B cell (primary cell): Measurements from ENCODE around the gene TNFAIP1. TPM values are rescaled to one million over a fixed set of nuclear protein-coding genes. Genes with fewer than 3 reads are reported as not detected.

ENCODE experiments used
- ATAC-seq: fragments of 200-7000 bp; cut with Tn5 transposase; one replicate; pipeline ENCODE4 v1.10.0; 2021; ENCODE audit warnings: low read depth, mild to moderate bottlenecking, moderate number of reproducible peaks, moderate library complexity
- CTCF ChIA-PET: fragments of 350-600 bp; sonication (Branson Sonifier 250); formaldehyde crosslinking; loops from one replicate; lab custom pipeline; 2021; ENCODE audit warnings: antibody characterized with exemption, inconsistent platforms; lab: Charles Lee
- POLR2A ChIA-PET: fragments of 350-600 bp; sonication (Branson Sonifier 250); formaldehyde crosslinking; loops from one replicate; lab custom pipeline; 2021; ENCODE audit warnings: antibody characterized with exemption; lab: Charles Lee
- DNase-seq: peaks from one replicate; pipeline ENCODE4 v3.0.0; 2013
- H2AFZ ChIP-seq: 2 replicates; pipeline ENCODE4 v1.6.1; 2012; ENCODE audit warnings: mild to moderate bottlenecking, low read depth, low read length; ENCODE audit not compliant: insufficient read depth, poor library complexity, severe bottlenecking
- H3K27ac ChIP-seq, 2 donors: 1 replicate in 1 of 2; 2 replicates in 1 of 2; pipeline ENCODE4 v1.5.1; 2012 to 2013; ENCODE audit warnings: low read length in 2 of 2, mild to moderate bottlenecking in 2 of 2, moderate library complexity in 1 of 2
- H3K27me3 ChIP-seq, 4 experiments: fragments of 200-600 bp in 1 of 4; sonication (generic) in 1 of 4; replicated peaks in 1 of 4; 1 replicate in 2 of 4; 2 replicates in 2 of 4; pipeline versions ENCODE4 v1.6.1 to v1.7.0; 2013 to 2016; ENCODE audit warnings: low read length in 3 of 4, mild to moderate bottlenecking in 2 of 4, mixed read lengths in 1 of 4, moderate library complexity in 1 of 4; ENCODE audit not compliant: insufficient read depth in 4 of 4, control insufficient read depth in 3 of 4; ENCODE audit errors: control extremely low read depth in 1 of 4
- H3K36me3 ChIP-seq, 2 experiments: replicated peaks in 1 of 2; 1 replicate in 1 of 2; 2 replicates in 1 of 2; pipeline versions ENCODE4 v1.6.1 to v1.7.1; 2013; ENCODE audit warnings: low read length in 1 of 2; ENCODE audit not compliant: insufficient read depth in 2 of 2, control insufficient read depth in 1 of 2; ENCODE audit errors: control extremely low read depth in 1 of 2, extremely low read depth in 1 of 2
- H3K4me1 ChIP-seq, 2 donors: fragments of 200-600 bp in 1 of 2; sonication (generic) in 1 of 2; 1 replicate in 1 of 2; 2 replicates in 1 of 2; pipeline versions ENCODE4 v1.5.1 to v1.6.1; 2013 to 2017; ENCODE audit warnings: low read length in 2 of 2; ENCODE audit not compliant: control insufficient read depth in 2 of 2, insufficient read depth in 2 of 2
- H3K4me2 ChIP-seq: replicated peaks from 2 replicates; pipeline ENCODE3; 2012; ENCODE audit warnings: mild to moderate bottlenecking, low read depth, low read length; ENCODE audit not compliant: poor library complexity, severe bottlenecking
- H3K4me3 ChIP-seq, 5 experiments: fragments of 200-600 bp in 1 of 5; sonication (generic) in 1 of 5; 1 replicate in 3 of 5; 2 replicates in 2 of 5; pipeline versions ENCODE4 v1.5.1 to v1.7.0; 2011 to 2016; ENCODE audit warnings: low read length in 4 of 5, mild to moderate bottlenecking in 4 of 5, low read depth in 2 of 5, control low read depth in 1 of 5, moderate library complexity in 1 of 5; ENCODE audit not compliant: insufficient read depth in 1 of 5; ENCODE audit errors: control extremely low read depth in 1 of 5, extremely low read depth in 1 of 5
- H3K79me2 ChIP-seq: fragments of 200-600 bp; sonication (generic); one replicate; pipeline ENCODE4 v1.6.0; 2016; ENCODE audit warnings: low read length; ENCODE audit not compliant: control insufficient read depth, insufficient read depth
- H3K9ac ChIP-seq: fragments of 200-600 bp; sonication (generic); 2 replicates; pipeline ENCODE4 v1.6.1; 2017; ENCODE audit warnings: mild to moderate bottlenecking, low read length, moderate library complexity
- H3K9me3 ChIP-seq, 3 donors: one replicate each; pipeline versions ENCODE4 v1.6.1 to v1.7.1; 2013; ENCODE audit warnings: low read length in 2 of 3; ENCODE audit not compliant: control insufficient read depth in 2 of 3, insufficient read depth in 1 of 3; ENCODE audit errors: control extremely low read depth in 1 of 3
- H4K20me1 ChIP-seq: 2 replicates; pipeline ENCODE4 v1.6.0; 2012; ENCODE audit warnings: mild to moderate bottlenecking, low read length; ENCODE audit not compliant: insufficient read depth, control insufficient read depth, poor library complexity, severe bottlenecking
- H3K27ac Mint-ChIP-seq: one replicate; pipeline ENCODE4 v1.8.0; 2021; ENCODE audit warnings: mixed read lengths
- H3K27me3 Mint-ChIP-seq: one replicate; pipeline ENCODE4 v1.8.0; 2021; ENCODE audit warnings: mixed read lengths
- H3K4me1 Mint-ChIP-seq: one replicate; pipeline ENCODE4 v1.8.0; 2021; ENCODE audit warnings: mixed read lengths
- H3K4me3 Mint-ChIP-seq: one replicate; pipeline ENCODE4 v1.8.0; 2021; ENCODE audit warnings: mixed read lengths
- H3K9me3 Mint-ChIP-seq: one replicate; pipeline ENCODE4 v1.8.0; 2022; ENCODE audit warnings: mixed read lengths; ENCODE audit not compliant: insufficient read depth
- EZH2 ChIP-seq: IDR thresholded peaks from 2 replicates; pipeline ENCODE4 v1.6.1; 2012; ENCODE audit warnings: borderline replicate concordance, low read depth, mild to moderate bottlenecking, moderate library complexity, low read length; ENCODE audit not compliant: insufficient read depth, poor library complexity, severe bottlenecking
- WGBS: methylation state at CpG from one replicate; pipeline ENCODE4 v1.1.5; 2013; ENCODE audit warnings: missing lambda C conversion rate; ENCODE audit not compliant: insufficient coverage; 5-methylcytosine and 5-hydroxymethylcytosine counted together
- intact Hi-C: fragments of 100-400 bp; cut with micrococcal nuclease; formaldehyde crosslinking; loops from one replicate; pipeline ENCODE4 v1.10.0; 2022
- polyA plus RNA-seq: library from polyadenylated mRNA; depleted of rRNA; stranded (reverse); fragments of >200 nt; gene quantifications from 2 replicates; pipeline ENCODE4 v1.2.3, GENCODE V29; 2012
- total RNA-seq, 2 donors: library from RNA; stranded (reverse); fragments of 120-200 nt in 1 of 2; gene quantifications; 1 replicate in 1 of 2; 2 replicates in 1 of 2; pipeline versions ENCODE4 v1.2.3 to v1.2.4, GENCODE V29; 2013 to 2022
- TF ChIP-seq, protein P1 (sequence below): fragments of 200-600 bp; IDR thresholded peaks from one replicate; pipeline ENCODE4 v1.8.0; 2022; ENCODE audit warnings: antibody characterized with exemption, mild to moderate bottlenecking

TNFAIP1 gene
- total and polyA plus RNA-seq, 2 donors (not counting 1 experiment from before 2014, with no cell fraction given): 10.7 to 20.4 TPM

DNA sequence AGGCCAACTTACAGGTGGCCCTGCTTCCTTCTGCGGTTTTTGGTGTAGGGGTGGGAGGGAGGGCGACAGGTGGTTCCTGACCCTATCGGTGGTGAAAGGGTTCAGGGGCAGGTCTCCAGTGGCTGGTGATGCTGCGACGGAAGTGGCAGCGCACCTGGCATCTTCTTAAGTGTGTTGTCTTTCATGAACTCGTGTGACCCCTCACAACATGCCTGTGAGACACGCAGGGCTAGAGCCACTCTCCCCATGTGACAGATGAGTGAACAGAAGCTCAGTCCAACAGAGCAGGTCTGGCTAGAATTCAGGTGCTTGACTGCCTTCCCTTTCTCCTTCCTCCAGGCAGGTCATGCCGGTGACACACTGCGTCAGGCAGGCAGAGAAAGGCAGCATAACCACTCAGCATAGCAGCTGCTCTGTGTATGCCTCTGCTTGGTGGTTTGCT lies 8.0 kb downstream of the TNFAIP1 start:
- Histone ChIP-seq H3K9me3 (no peaks in the 10 kb centered on the region), H4K20me1 (peaks cover 3% of the 10 kb centered on the region), H3K4me1 (no peaks in the 10 kb centered on the region), H3K9ac (no peak overlapping the region), H3K27ac (no peak overlapping the region), H3K4me2 (no peak overlapping the region), H3K27me3 (no peaks in the 10 kb centered on the region), H2AFZ (no peak overlapping the region), H3K79me2 (peaks cover 21% of the 10 kb centered on the region), H3K36me3 (peaks cover 0 to 78% of the 10 kb centered on the region in 2 experiments), H3K4me3 (no peak overlapping the region)
- ATAC-seq (no peak), DNase-seq (no peak)
- no peaks in the 10 kb centered on the region for H3K27me3 Mint-ChIP-seq
- POLR2A ChIA-PET: no interaction called here
- H3K9me3 Mint-ChIP-seq: no peaks in the 10 kb centered on the region
- H3K27ac Mint-ChIP-seq: no peak overlapping the region
- TF ChIP-seq, protein P1, sequence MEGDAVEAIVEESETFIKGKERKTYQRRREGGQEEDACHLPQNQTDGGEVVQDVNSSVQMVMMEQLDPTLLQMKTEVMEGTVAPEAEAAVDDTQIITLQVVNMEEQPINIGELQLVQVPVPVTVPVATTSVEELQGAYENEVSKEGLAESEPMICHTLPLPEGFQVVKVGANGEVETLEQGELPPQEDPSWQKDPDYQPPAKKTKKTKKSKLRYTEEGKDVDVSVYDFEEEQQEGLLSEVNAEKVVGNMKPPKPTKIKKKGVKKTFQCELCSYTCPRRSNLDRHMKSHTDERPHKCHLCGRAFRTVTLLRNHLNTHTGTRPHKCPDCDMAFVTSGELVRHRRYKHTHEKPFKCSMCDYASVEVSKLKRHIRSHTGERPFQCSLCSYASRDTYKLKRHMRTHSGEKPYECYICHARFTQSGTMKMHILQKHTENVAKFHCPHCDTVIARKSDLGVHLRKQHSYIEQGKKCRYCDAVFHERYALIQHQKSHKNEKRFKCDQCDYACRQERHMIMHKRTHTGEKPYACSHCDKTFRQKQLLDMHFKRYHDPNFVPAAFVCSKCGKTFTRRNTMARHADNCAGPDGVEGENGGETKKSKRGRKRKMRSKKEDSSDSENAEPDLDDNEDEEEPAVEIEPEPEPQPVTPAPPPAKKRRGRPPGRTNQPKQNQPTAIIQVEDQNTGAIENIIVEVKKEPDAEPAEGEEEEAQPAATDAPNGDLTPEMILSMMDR: no peak
- TF ChIP-seq EZH2: no peak
- no peak overlapping the region for H3K4me3 Mint-ChIP-seq
- 86% methylated on average over 10 of the region's 10 CpGs for WGBS
- CTCF ChIA-PET: no interaction called here
- intact Hi-C loops: no loop called here
- peaks cover 2% of the 10 kb centered on the region for H3K4me1 Mint-ChIP-seq

DNA sequence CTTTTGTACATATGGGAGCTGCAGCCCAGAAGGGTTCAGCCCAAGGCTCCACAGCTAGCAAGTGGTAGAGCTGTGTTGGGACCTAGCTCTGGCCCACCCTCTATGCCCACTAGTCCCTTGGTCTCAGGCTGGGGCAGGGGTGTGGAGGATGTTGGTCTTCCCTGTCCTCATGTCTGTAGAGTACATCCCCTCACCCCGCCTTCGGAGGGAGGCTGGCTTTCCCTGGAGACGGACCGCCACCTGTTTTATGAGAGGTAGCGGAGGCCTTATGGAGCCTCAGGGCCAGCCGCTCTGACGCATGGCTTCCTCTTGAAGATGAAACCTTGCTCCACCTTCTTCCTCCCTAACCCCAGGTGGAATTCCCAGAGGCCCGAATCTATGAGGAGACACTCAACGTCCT lies 8.4 kb downstream of the TNFAIP1 start:
- H3K36me3 ChIP-seq: peaks cover 0 to 83% of the 10 kb centered on the region in 2 experiments
- H3K27ac ChIP-seq: no peak overlapping the region
- H3K4me3 ChIP-seq: no peak overlapping the region
- DNase-seq (no peak), ATAC-seq (no peak)
- no peak overlapping the region for H3K9ac ChIP-seq
- CTCF ChIA-PET: no interaction called here
- H3K27ac Mint-ChIP-seq: no peak overlapping the region
- H3K4me1 ChIP-seq: no peaks in the 10 kb centered on the region
- no peaks in the 10 kb centered on the region for H4K20me1 ChIP-seq
- H3K4me3 Mint-ChIP-seq: no peak overlapping the region
- no peak overlapping the region for H3K4me2 ChIP-seq
- no peaks in the 10 kb centered on the region for H3K9me3 ChIP-seq
- 95% methylated on average over 9 of the region's 9 CpGs for WGBS
- H2AFZ ChIP-seq: no peak overlapping the region
- H3K79me2 ChIP-seq: peaks cover 16% of the 10 kb centered on the region
- TF ChIP-seq, protein P1: no peak
- TF ChIP-seq EZH2: no peak
- H3K4me1 Mint-ChIP-seq: peaks cover 2% of the 10 kb centered on the region
- no peaks in the 10 kb centered on the region for H3K9me3 Mint-ChIP-seq
- POLR2A ChIA-PET: no interaction called here
- H3K27me3 Mint-ChIP-seq: no peaks in the 10 kb centered on the region
- intact Hi-C loops: no loop called here
- H3K27me3 ChIP-seq: no peaks in the 10 kb centered on the region
